Measurements from ENCODE around the gene ROR2.

DNA sequence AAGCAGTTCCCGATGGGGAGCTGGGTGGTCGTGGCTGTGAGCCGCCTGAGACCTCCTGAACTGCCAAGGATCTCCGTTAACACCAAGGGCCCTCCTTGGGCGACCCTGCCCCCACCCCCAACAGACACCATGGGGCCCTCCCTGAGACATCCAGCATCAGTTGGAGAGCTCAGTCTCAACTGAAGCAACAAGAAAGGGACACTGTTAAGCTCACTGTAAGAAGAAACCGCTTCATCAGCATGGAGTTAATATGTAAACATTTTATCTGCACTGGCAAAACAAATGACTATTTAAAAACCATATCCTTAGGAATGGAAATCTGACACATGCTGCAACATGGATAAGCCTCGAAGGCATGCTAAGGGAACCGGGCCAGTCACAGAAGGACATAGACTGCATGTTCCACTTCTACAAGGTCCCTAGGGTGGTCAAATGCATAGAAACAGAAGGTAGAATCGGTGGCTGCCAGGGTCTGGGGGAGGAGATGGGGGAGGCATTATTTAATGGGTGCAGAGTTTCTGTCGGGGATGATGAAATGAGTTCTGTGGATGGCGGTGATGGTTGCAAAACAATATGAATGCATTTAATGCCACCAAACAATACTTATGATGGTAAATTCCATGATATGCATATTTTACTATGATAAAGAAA, 47.4 kb downstream of the ROR2 start:
- TF ChIP-seq, protein P1, sequence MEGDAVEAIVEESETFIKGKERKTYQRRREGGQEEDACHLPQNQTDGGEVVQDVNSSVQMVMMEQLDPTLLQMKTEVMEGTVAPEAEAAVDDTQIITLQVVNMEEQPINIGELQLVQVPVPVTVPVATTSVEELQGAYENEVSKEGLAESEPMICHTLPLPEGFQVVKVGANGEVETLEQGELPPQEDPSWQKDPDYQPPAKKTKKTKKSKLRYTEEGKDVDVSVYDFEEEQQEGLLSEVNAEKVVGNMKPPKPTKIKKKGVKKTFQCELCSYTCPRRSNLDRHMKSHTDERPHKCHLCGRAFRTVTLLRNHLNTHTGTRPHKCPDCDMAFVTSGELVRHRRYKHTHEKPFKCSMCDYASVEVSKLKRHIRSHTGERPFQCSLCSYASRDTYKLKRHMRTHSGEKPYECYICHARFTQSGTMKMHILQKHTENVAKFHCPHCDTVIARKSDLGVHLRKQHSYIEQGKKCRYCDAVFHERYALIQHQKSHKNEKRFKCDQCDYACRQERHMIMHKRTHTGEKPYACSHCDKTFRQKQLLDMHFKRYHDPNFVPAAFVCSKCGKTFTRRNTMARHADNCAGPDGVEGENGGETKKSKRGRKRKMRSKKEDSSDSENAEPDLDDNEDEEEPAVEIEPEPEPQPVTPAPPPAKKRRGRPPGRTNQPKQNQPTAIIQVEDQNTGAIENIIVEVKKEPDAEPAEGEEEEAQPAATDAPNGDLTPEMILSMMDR (IDR thresholded peaks at IDR 0.05): no peak
- TF ChIP-seq POLR2A (IDR thresholded peaks at IDR 0.05) (no peak), EP300 (IDR thresholded peaks at IDR 0.05) (no peak)
